Measurements from ENCODE around the gene SEC61A1. TPM values are rescaled to one million over a fixed set of nuclear protein-coding genes. Genes with fewer than 3 reads are reported as not detected.
A peak's percentile ranks its signal among the peaks of the same experiment; 100 is the strongest.

Gene SEC61A1
- total and polyA plus RNA-seq, 8 donors: 193 to 245 (median 216) TPM

DNA sequence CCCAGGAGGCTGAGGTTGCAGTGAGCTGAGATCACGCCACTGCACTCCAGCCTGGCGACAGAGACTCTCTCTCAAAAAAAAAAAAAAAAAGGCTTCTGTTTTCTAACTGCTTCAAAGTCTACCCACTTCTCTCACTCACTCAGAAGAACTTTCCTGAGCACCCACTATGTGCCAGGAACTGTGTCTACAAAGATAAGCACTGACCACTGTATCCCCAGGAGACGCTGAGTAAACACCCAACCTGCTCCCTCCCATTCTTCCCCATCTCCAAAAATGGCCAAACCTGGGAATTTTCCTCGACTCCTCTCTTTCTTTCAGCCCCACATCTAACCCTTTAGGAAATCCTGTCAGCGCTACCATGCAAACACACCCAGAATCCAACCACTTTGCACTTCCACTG, 58.9 kb downstream of the SEC61A1 start:
- peaks cover 4 to 12% (median 6%) of the 10 kb centered on the region in 3 donors for H3K4me1 ChIP-seq
- DNase-seq: no peak
- H3K27ac ChIP-seq: no peak overlapping the region
- H3K36me3 ChIP-seq: no peaks in the 10 kb centered on the region
- no peaks in the 10 kb centered on the region for H3K9me3 ChIP-seq
- ATAC-seq: no peak
- FAIRE-seq: no peak
- WGBS, 2 donors: 97 to 98% methylated on average over 5 of the region's 5 CpGs
- no peak overlapping the region for H3K4me3 ChIP-seq
- intact Hi-C loops (cut with DNase I): no loop called here
- TF ChIP-seq, protein P1, sequence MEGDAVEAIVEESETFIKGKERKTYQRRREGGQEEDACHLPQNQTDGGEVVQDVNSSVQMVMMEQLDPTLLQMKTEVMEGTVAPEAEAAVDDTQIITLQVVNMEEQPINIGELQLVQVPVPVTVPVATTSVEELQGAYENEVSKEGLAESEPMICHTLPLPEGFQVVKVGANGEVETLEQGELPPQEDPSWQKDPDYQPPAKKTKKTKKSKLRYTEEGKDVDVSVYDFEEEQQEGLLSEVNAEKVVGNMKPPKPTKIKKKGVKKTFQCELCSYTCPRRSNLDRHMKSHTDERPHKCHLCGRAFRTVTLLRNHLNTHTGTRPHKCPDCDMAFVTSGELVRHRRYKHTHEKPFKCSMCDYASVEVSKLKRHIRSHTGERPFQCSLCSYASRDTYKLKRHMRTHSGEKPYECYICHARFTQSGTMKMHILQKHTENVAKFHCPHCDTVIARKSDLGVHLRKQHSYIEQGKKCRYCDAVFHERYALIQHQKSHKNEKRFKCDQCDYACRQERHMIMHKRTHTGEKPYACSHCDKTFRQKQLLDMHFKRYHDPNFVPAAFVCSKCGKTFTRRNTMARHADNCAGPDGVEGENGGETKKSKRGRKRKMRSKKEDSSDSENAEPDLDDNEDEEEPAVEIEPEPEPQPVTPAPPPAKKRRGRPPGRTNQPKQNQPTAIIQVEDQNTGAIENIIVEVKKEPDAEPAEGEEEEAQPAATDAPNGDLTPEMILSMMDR (IDR thresholded peaks at IDR 0.05): no peak
- no peaks in the 10 kb centered on the region for H3K27me3 ChIP-seq

DNA sequence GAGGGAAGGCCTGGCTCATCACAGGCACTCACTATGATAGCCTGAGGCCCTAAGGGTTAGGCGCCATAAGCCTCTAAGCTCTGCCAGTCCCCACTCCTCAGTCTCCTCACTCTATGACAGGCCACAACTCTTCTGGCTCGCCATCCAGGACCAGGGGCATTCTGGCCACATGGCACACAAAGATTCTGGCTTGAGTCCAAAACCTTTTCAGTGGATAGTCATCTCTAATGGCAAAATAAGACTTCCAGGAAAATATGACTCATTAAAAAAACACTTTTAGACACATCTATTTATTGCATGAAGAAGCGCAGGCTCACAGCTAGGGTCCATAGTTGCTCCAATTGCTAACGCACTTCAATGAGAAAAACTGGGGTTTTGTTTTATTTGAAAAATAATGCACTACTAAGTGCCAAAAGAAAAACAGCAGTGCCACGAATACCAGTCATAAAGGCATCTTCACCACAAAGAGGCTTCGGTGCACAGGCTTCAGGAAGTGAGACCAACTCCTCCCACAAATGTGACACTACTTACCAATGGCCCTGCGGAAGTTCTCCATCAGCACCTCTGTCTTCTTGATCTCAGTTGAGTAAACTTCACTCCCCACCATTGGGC, 60.2 kb downstream of the SEC61A1 start:
- FAIRE-seq (no peak), DNase-seq (no peak), ATAC-seq (peak in 1 of 4 donors; percentile 64)
- whole genome bisulfite sequencing, 2 donors: 89 to 90% methylated on average over 7 of the region's 7 CpGs
- H3K4me3 ChIP-seq: no peak overlapping the region
- TF ChIP-seq, protein P1 (IDR thresholded peaks at IDR 0.05): no peak
- H3K36me3 ChIP-seq: peaks cover 0 to 3% (median 0%) of the 10 kb centered on the region in 3 donors
- no peaks in the 10 kb centered on the region for H3K27me3 ChIP-seq
- intact Hi-C loops (cut with DNase I): no loop called here
- peaks cover 4 to 12% (median 6%) of the 10 kb centered on the region in 3 donors for H3K4me1 ChIP-seq
- H3K27ac ChIP-seq: no peak overlapping the region
- no peaks in the 10 kb centered on the region for H3K9me3 ChIP-seq

DNA sequence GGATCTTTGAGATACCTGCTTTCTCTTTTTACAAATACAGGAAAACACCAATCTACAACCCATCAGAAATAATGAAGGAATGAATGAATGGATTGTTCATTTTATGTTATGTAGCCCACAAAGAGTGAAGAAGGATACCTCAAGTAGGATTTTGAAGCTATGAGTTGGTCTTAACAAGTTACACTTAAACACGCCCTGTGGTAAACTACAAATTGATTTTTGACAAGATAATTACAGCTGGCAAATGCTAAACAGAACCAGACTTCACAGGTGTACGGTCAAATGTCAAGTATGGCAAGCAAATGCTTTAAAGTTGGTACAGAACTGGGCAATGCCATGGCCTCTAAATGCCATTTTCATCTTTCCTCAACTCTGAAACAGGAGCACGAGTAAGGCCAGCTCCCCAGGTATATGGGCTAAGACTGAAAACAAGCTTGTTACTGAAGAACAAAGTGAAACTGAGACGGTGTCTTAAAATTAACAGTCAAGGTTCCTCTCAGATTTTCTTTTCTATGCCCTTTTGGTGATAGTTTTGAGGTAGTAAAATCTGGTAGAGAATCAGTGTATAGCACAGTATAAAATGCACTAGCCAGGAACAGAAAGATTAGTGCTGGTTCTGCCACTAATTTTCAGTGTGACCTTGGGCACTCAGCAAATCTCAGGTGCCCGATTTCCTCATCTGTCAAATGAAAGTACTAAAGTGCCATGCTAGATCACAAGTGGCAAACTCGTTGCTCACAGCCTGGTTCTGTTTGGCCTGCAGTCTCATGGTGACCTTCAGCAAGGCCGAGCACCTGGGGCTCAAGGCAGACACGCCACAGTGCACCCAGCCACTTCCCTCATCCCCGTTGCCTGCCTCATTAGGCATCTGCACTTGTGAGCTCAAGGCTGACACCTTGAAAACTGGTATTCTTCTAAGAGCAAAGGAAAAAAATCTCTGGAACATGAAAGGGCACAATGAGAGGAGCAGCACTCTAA, 61.9 kb downstream of the SEC61A1 start:
- Histone ChIP-seq H3K9me3 (no peaks in the 10 kb centered on the region), H3K36me3 (peaks cover 0 to 3% (median 0%) of the 10 kb centered on the region in 3 donors), H3K27me3 (no peaks in the 10 kb centered on the region), H3K27ac (peak overlapping the region in 3 of 4 donors; percentile 8 to 34 (median 23)), H3K4me3 (no peak overlapping the region), H3K4me1 (peaks cover 4 to 12% (median 6%) of the 10 kb centered on the region in 3 donors)
- TF ChIP-seq, protein P1 (IDR thresholded peaks at IDR 0.05): no peak
- 41 to 43% methylated on average over 9 of the region's 9 CpGs for WGBS, 2 donors
- intact Hi-C loops (cut with DNase I): no loop called here
- ATAC-seq (peak; percentile 87 to 98 (median 95)), FAIRE-seq (no peak), DNase-seq (peak in 5 of 6 donors; percentile 53 to 68 (median 58))

Other genes with a start within 250 kb of the SEC61A1 start
- 10 to 100 TPM in 1 of 6 donors, 1 to 10 TPM in 5; 3.3 to 11.4 (median 7.5) TPM for gene MGLL, start 229.9 kb upstream of the SEC61A1 start, total RNA-seq
- 1 to 10 TPM; 5.2 to 5.9 TPM for gene MGLL, start 229.9 kb upstream of the SEC61A1 start, polyA plus RNA-seq
- 1 to 10 TPM; 1.2 to 2.9 (median 1.6) TPM for gene KBTBD12, start 137.2 kb upstream of the SEC61A1 start, total RNA-seq
- gene KBTBD12, start 137.2 kb upstream of the SEC61A1 start, polyA plus RNA-seq: 1 to 10 TPM in 1 of 2 donors, under 1 TPM in 1; 0.68 to 3.7 TPM
- gene RUVBL1, start 71.4 kb downstream of the SEC61A1 start, total RNA-seq: 10 to 100 TPM in 3 of 6 donors, 1 to 10 TPM in 3; 3.7 to 13.3 (median 10.0) TPM
- gene RUVBL1, start 71.4 kb downstream of the SEC61A1 start, polyA plus RNA-seq: 10 to 100 TPM in 1 of 2 donors, 1 to 10 TPM in 1; 7.6 to 12.6 TPM
- gene EEFSEC, start 101.0 kb downstream of the SEC61A1 start, total RNA-seq: 1 to 10 TPM; 5.9 to 9.3 (median 6.7) TPM
- gene EEFSEC, start 101.0 kb downstream of the SEC61A1 start, polyA plus RNA-seq: 1 to 10 TPM; 8.1 to 9.8 TPM